Measurements from ENCODE around the gene NXF1.

DNA sequence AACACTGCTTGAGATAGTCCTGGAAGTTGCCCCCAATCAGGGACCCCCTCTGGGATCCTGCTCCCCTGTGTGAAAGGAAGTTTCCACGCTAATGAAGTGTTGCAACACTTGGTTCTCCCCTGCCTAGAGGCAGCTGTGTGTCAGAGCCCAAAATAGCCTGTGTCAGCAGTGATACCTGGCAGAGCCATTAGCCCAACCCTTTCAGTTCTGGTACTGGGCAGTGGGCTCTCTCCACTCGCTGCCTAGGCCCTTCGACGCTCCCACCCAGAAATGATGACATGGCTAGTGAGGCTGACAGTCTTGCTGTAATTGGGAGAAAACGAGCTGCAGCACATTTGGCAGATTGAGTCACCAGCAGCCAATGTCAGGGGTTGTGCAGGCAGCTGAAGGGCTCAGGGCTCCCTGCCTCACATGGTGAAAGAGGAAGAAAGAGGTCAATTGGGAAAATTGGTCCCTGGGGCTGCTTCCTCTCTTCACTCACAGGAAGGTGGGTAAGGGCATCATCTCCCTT is 1.4 kb upstream of the NXF1 start:
- TF ChIP-seq ZBTB20 (tag by site-specific recombination; IDR thresholded peaks at IDR 0.05) (no peak), ZNF76 (tag by site-specific recombination; IDR thresholded peaks at IDR 0.05; ENCODE audit: borderline replicate concordance, low read depth) (no peak), ZNF473 (tag by site-specific recombination; IDR thresholded peaks at IDR 0.05) (no peak), KLF8 (tag by site-specific recombination; IDR thresholded peaks at IDR 0.05) (no peak), KLF16 (tag by site-specific recombination; IDR thresholded peaks at IDR 0.05) (no peak), ZNF510 (tag by site-specific recombination; IDR thresholded peaks at IDR 0.05; ENCODE audit: insufficient replicate concordance) (no peak)
- TF ChIP-seq, protein P1, sequence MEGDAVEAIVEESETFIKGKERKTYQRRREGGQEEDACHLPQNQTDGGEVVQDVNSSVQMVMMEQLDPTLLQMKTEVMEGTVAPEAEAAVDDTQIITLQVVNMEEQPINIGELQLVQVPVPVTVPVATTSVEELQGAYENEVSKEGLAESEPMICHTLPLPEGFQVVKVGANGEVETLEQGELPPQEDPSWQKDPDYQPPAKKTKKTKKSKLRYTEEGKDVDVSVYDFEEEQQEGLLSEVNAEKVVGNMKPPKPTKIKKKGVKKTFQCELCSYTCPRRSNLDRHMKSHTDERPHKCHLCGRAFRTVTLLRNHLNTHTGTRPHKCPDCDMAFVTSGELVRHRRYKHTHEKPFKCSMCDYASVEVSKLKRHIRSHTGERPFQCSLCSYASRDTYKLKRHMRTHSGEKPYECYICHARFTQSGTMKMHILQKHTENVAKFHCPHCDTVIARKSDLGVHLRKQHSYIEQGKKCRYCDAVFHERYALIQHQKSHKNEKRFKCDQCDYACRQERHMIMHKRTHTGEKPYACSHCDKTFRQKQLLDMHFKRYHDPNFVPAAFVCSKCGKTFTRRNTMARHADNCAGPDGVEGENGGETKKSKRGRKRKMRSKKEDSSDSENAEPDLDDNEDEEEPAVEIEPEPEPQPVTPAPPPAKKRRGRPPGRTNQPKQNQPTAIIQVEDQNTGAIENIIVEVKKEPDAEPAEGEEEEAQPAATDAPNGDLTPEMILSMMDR (tag by site-specific recombination; IDR thresholded peaks at IDR 0.05) = no peak
- TF ChIP-seq, protein P2, sequence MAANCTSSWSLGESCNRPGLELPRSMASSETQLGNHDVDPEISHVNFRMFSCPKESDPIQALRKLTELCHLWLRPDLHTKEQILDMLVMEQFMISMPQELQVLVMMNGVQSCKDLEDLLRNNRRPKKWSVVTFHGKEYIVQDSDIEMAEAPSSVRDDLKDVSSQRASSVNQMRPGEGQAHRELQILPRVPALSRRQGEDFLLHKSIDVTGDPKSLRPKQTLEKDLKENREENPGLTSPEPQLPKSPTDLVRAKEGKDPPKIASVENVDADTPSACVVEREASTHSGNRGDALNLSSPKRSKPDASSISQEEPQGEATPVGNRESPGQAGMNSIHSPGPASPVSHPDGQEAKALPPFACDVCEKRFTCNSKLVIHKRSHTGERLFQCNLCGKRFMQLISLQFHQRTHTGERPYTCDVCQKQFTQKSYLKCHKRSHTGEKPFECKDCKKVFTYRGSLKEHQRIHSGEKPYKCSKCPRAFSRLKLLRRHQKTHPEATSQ (tag by site-specific recombination; IDR thresholded peaks at IDR 0.05) = no peak
- TF ChIP-seq, protein P3, sequence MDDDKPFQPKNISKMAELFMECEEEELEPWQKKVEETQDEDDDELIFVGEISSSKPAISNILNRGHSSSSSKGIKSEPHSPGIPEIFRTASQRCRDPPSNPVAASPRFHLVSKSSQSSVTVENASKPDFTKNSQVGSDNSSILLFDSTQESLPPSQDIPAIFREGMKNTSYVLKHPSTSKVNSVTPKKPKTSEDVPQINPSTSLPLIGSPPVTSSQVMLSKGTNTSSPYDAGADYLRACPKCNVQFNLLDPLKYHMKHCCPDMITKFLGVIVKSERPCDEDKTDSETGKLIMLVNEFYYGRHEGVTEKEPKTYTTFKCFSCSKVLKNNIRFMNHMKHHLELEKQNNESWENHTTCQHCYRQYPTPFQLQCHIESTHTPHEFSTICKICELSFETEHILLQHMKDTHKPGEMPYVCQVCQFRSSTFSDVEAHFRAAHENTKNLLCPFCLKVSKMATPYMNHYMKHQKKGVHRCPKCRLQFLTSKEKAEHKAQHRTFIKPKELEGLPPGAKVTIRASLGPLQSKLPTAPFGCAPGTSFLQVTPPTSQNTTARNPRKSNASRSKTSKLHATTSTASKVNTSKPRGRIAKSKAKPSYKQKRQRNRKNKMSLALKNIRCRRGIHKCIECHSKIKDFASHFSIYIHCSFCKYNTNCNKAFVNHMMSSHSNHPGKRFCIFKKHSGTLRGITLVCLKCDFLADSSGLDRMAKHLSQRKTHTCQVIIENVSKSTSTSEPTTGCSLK (tag by site-specific recombination; IDR thresholded peaks at IDR 0.05) = no peak
- TF ChIP-seq, protein P4, sequence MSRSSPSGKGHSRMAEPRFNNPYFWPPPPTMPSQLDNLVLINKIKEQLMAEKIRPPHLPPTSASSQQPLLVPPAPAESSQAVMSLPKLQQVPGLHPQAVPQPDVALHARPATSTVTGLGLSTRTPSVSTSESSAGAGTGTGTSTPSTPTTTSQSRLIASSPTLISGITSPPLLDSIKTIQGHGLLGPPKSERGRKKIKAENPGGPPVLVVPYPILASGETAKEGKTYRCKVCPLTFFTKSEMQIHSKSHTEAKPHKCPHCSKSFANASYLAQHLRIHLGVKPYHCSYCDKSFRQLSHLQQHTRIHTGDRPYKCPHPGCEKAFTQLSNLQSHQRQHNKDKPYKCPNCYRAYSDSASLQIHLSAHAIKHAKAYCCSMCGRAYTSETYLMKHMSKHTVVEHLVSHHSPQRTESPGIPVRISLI (tag by site-specific recombination; IDR thresholded peaks at IDR 0.05) = no peak
- TF ChIP-seq, protein P5, sequence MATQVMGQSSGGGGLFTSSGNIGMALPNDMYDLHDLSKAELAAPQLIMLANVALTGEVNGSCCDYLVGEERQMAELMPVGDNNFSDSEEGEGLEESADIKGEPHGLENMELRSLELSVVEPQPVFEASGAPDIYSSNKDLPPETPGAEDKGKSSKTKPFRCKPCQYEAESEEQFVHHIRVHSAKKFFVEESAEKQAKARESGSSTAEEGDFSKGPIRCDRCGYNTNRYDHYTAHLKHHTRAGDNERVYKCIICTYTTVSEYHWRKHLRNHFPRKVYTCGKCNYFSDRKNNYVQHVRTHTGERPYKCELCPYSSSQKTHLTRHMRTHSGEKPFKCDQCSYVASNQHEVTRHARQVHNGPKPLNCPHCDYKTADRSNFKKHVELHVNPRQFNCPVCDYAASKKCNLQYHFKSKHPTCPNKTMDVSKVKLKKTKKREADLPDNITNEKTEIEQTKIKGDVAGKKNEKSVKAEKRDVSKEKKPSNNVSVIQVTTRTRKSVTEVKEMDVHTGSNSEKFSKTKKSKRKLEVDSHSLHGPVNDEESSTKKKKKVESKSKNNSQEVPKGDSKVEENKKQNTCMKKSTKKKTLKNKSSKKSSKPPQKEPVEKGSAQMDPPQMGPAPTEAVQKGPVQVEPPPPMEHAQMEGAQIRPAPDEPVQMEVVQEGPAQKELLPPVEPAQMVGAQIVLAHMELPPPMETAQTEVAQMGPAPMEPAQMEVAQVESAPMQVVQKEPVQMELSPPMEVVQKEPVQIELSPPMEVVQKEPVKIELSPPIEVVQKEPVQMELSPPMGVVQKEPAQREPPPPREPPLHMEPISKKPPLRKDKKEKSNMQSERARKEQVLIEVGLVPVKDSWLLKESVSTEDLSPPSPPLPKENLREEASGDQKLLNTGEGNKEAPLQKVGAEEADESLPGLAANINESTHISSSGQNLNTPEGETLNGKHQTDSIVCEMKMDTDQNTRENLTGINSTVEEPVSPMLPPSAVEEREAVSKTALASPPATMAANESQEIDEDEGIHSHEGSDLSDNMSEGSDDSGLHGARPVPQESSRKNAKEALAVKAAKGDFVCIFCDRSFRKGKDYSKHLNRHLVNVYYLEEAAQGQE (tag by site-specific recombination; IDR thresholded peaks at IDR 0.05) = no peak
- TF ChIP-seq, protein P6, sequence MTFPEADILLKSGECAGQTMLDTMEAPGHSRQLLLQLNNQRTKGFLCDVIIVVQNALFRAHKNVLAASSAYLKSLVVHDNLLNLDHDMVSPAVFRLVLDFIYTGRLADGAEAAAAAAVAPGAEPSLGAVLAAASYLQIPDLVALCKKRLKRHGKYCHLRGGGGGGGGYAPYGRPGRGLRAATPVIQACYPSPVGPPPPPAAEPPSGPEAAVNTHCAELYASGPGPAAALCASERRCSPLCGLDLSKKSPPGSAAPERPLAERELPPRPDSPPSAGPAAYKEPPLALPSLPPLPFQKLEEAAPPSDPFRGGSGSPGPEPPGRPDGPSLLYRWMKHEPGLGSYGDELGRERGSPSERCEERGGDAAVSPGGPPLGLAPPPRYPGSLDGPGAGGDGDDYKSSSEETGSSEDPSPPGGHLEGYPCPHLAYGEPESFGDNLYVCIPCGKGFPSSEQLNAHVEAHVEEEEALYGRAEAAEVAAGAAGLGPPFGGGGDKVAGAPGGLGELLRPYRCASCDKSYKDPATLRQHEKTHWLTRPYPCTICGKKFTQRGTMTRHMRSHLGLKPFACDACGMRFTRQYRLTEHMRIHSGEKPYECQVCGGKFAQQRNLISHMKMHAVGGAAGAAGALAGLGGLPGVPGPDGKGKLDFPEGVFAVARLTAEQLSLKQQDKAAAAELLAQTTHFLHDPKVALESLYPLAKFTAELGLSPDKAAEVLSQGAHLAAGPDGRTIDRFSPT (tag by site-specific recombination; IDR thresholded peaks at IDR 0.05) = no peak

Measured in HEK293 (cell line).